Fibroblast of the conjunctiva (primary cell): Measurements from ENCODE around the gene CYP4F12.
A peak's percentile ranks its signal among the peaks of the same experiment; 100 is the strongest.

ENCODE experiments used
- DNase-seq: peaks from one replicate; pipeline ENCODE4 v3.0.0-alpha.2; 2010; ENCODE audit warnings: low read depth

CYP4F12 gene

GRCh38 chr19:15672580-15673175 is at the start of gene CYP4F12:
TSS of gene CYP4F12 (plus strand) at chr19:15673087. CDS start at chr19:15673530, 443 bp downstream.
- peak; percentile 17 for DNase-seq

GRCh38 chr19:15623711-15624318 is 49.1 kb upstream of the CYP4F12 start:
- DNase-seq: no peak

- no peak for DNase-seq
Measured at GRCh38 chr19:15628236-15629002, 44.5 kb upstream of the CYP4F12 start.

- DNase-seq: peak; percentile 17
Measured at GRCh38 chr19:15629003-15629880, 43.6 kb upstream of the CYP4F12 start.

- DNase-seq: no peak
Measured at GRCh38 chr19:15631817-15632216, 41.1 kb upstream of the CYP4F12 start.

- DNase-seq: no peak
Measured at GRCh38 chr19:15633082-15633835, 39.6 kb upstream of the CYP4F12 start.

- DNase-seq: no peak
Measured at GRCh38 chr19:15634105-15634504, 38.8 kb upstream of the CYP4F12 start.

- no peak for DNase-seq
Measured at GRCh38 chr19:15635016-15635805, 37.7 kb upstream of the CYP4F12 start.

- no peak for DNase-seq
Measured at GRCh38 chr19:15636026-15636425, 36.9 kb upstream of the CYP4F12 start.

- no peak for DNase-seq
Measured at GRCh38 chr19:15639596-15639995, 33.3 kb upstream of the CYP4F12 start.

- DNase-seq: no peak
Measured at GRCh38 chr19:15640294-15640903, 32.5 kb upstream of the CYP4F12 start, which contains the start of gene CYP4F3. TSS of gene CYP4F3 (plus strand) at chr19:15640897. CDS start at chr19:15641416, 519 bp downstream.

GRCh38 chr19:15640904-15641597 is 31.8 kb upstream of the CYP4F12 start:
- no peak for DNase-seq

- no peak for DNase-seq
Measured at GRCh38 chr19:15641901-15642491, 30.9 kb upstream of the CYP4F12 start.

GRCh38 chr19:15642807-15643206 is 30.1 kb upstream of the CYP4F12 start:
- DNase-seq: no peak

GRCh38 chr19:15643387-15643786 is 29.5 kb upstream of the CYP4F12 start:
- no peak for DNase-seq

GRCh38 chr19:15644066-15644741 is 28.7 kb upstream of the CYP4F12 start:
- no peak for DNase-seq

GRCh38 chr19:15644816-15645215 is 28.1 kb upstream of the CYP4F12 start:
- no peak for DNase-seq

- no peak for DNase-seq
Measured at GRCh38 chr19:15649526-15649925, 23.4 kb upstream of the CYP4F12 start.
